ENCODE results near the gene CGB8.

Gene CGB8

DNA sequence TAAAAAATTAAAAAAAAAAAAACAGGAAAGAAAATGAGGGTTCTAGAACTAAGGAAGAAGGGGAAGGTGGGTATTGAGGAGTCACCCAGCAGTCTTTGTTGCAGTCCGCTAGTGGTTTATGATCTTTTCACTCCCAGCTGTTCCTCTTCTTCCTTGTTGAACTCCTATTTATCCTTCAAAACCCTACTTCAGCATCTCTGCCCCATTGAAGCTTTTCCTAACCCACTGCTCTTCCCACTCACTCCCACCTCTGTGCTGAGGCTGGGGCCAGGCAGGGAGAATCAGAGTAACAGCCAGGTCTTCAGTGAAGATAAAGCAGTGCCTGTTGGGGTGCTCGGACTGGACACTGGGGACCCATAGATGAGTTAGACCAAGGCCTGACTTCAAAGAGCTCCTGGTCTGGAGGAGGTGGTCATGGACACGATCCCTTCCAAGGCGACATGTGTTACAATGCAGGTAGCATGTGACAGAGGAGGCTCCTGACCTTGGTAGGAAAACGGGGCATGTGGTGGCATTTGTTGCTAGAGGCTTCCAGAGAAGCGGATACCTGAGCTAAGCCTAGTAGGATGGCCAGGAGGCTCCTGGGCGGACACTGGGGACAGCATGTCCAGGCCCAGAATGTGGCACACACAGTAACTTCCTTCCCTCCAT, 43.8 kb downstream of the CGB8 start:
- no peak for DNase-seq

- no peak for DNase-seq
Measured at GRCh38 chr19:49004133-49004532, 44.8 kb downstream of the CGB8 start.

GRCh38 chr19:48999481-49000325, 49.2 kb downstream of the CGB8 start:
- peak; percentile 29 to 65 (median 46) for DNase-seq

GRCh38 chr19:48997972-48998371, 50.9 kb downstream of the CGB8 start:
- DNase-seq, result peak in 3 of 6 experiments; percentile 10 to 29 (median 15)
